UCSD-AML1 (cell line): ENCODE measurements around the gene PTPRG.

Experiments
- DNase-seq: peaks from one replicate; lab custom pipeline; 2025; ENCODE audit not compliant: unreplicated experiment; lab: John Stamatoyannopoulos, UW

The PTPRG gene

DNA sequence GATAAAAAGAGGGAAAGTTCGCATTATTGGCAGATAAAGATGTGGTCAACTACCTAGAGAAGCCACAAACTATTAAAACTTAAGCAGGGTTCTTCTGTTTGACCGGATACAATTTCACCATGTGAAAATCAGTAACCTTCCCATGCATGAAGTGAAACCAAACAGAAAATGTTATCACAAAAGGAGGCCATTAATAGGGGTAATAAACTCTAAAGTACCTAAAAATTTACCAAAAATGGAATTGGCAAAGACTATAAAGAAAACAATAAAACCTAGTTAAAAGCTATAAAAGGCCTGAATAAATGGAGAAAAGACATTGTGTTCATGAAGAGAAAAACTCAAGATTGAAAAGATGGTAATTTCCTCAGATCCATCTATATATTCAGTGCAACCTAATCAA lies 728.6 kb downstream of the PTPRG start:
- no peak for DNase-seq

DNA sequence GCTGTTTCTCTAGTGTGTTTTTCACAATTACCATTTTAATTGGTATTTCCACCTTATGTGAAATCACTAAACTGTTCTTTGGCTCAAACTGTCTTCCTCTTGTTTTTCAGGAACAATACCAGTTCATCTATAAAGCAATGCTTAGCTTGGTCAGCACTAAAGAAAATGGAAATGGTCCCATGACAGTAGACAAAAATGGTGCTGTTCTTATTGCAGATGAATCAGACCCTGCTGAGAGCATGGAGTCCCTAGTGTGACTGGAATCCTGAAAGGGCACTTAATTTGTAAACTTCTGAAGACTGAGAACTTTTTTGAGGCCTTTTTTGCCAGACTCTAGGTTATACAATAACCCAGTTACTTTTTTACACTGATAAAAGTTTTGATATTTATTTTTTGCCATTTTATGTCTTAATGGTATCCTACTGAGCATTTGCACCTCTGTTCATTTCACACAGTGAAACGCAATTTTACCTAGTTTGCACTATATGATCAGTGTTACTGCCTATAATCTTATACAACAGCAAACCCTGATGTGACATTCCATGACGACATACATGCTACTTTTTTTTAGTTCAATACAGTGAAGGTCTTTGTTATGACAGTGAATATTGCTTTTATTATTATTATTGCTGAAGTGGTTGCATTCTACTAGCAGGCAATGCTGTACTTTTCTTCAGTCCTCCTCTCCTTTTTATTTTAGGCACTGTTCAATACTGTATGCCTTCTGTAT lies 731.8 kb downstream of the PTPRG start:
- no peak for DNase-seq

DNA sequence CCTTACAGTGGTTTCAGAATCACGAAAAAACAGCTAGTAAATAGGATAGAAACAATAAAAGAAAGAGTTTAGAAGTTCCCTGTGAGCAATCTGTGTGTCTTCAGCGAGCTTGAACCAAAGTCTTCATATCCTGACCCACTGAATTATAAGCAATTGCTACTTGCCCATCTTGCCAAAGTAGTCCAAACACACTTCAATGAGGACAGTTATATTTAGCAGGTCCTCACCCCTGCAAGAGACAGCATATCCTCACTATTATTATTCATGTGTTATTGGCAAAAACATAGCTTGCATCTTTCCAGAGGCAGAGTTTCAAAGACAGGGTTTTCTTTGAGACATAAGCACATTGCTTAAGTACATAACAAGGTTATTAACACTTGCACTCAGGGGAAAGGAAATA lies 734.2 kb downstream of the PTPRG start:
- no peak for DNase-seq

DNA sequence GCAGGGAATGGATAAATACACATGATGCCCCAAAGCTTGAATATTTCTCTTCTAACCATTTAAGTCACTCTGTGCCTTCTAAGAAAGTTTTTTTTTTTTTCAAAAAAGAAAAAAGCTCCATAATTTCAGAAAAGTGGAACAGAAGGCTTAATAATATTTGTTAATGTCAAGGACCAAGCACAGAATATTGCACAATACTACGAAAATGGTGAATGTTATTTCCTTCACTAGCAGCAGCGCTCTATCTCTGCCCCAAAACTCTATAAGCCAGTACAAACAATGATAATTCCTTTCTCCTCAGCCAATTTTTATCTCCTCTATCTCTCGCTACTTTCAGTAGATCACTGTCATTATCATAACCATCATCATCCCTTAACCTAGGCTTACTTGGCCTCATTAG lies 739.2 kb downstream of the PTPRG start:
- no peak for DNase-seq

DNA sequence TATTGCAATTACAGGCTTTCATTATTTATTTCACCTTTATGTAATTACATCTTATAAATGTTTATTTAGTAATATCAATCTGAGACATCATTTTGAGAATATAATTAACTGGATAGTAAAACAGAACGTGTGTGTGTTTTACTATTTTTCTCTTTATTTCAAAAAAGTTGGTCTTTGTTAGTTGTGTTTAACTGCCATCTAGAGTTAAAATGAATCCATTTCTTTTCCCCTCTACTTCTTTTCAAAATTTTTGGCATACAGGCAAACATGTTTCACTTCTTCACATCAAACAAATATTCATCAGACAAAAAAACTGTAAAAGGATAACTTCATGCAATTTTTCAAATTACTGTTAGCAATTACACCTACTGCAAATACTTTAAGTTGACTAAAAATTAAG lies 750.8 kb downstream of the PTPRG start:
- no peak for DNase-seq

DNA sequence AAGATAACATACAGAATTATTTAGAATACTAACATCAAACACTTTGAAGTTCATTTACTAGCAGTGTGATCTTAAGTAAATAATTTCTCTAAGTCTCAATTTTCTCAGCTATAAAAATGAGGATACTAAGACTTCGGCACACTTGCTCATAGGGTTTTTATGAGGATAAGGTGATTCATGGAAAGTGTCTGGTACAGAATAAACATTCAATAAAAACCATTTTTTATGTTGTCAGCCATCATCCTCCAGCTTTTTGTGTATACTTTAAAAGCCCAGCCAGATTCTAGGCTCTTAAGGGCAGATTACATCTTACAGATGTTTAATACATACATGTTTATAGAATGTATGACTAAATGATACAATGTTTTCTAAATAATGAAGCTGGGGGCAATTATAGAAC lies 755.2 kb downstream of the PTPRG start:
- DNase-seq = no peak

DNA sequence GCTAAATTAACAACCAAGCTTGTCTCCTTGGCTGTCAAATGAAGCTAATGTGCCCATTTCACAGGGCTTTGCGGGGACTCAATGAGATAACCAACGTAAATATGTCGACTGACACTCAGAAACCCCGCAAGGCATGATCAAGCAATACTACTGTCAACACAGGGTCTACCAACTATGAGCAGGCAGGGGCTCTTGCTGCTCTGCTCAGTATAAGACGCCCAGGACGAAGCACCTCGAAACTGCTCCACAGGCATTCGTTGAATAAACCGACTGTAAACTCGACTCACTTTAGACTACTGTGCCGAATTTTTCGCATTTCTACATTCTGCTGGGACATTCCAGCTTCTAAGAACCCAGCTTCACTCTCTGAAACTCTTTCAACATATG lies 757.0 kb downstream of the PTPRG start:
- no peak for DNase-seq

DNA sequence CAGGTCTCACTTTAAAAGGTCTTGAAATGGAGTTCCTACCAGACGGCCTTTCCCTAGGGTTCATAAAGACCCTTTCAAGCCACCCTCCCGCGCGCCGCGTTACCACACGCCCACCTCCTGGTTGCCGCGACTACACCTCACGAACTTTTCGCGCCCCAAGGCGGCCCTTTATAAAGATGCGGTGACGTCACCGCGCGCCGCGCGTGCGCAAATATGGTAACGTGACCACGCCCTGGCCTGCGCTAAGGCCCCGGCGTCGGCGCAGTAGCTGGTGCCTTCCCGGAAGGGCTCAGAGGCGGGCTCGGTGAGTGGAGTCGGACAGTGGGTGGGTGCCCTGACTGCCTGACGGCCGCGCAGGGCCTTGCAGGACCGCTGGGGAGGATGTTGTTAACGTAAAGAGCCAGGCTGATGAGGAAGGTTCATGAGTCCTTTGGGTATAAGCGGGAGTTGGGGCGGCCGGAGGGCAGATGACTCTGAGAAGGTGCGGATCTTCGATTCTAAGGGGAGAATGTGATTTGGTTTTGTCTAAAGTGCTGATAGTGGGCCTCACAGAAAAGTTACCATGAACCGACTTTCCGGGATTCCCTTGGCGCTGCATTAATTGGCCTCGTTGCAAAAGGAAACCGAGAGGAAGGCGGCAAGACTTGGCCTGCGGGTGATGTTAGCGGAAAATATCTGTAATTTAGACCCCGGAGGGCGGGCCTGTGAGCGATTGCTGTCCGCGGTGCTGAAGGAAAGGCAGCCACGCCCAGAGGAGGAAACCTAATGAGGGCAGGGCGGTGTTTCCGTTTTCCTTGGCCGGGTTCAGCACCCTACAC lies 757.6 kb downstream of the PTPRG start:
- no peak for DNase-seq

DNA sequence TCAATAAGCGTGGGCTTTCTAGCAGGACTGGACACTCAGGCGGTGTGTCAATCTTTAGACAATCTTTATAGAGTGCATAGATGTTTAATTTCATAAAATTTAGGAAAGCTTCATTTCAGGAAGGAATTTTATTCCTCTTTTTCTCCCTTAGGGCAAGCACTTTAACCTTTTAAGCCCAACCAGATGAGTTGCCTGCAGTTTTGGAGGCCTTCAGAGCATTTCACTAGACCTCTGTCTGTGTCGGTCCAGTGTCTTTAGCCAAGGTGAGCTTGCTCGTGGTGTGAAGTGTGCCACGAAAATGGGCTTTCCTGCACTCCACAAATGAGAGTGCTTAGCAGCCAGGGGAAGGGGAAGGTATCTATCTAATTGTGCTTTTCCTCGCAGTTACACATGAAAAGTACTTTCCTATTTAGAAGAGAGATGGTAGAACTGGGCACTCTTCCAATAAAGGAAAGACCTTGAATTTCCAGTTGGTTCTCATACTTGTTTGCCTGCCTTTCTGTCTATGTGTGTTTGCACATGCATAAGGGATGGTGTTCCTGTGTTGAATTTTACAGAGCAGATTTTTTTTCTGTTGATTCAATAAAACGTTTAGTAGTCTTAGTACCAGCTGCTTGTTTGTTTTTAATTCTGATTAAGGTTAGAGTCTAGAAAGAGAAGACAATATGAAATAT lies 758.3 kb downstream of the PTPRG start:
- DNase-seq = no peak

DNA sequence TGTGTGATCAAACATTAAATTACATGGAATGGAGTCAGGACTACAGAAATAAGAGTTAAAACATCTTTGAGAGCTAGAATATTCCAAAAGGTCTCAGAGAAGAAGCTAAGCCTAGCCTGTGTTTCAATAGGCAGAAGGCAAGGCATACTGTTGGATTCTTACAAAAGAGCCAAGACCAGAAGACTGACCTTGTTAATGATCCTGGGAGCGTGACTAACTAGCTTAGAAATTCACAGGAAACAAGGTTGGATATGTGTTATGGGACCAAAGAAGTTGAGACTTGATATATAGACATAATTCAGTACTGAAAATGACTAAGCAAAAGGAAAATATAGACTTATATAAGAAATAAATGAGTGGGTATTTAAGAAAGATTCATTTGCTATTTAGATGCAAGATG lies 761.9 kb downstream of the PTPRG start:
- DNase-seq = no peak

DNA sequence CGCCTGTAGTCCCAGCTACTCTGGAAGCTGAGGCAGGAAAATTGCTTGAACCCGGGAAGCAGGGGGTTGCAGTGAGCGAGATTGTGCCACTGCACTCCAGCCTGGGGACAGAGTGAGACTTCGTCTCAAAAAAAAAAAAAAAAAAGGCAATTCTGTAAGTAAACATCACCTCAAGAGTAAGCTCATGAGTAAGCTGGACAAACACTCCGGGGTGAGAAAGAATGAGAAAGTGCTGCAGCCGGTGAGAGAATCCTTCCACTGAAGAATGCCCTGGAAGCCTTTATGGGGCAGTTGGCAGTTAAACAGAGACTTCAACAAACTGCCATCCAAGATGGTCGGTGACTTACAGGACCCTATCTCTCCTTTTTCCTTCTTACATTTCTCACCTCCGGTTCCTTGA lies 764.5 kb downstream of the PTPRG start:
- no peak for DNase-seq

DNA sequence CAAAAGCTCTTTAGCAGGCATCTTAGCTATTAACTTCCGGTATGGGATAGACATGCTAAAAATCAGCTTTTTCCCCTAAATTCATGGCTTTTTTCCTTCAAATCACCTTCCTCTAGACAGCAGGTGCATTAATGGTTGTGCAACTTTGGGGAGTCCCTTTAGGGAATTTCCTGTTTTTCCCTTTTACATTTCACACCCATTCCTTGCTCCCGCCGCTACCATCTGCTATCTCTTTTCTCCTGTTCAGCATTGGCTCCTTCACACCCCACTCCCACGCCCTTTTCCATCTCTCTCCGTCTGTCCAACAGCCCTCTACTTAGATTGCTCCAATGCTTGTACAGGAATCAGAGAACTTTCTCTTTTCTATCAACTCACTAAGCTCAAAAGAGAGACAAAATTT lies 768.6 kb downstream of the PTPRG start:
- DNase-seq = no peak

DNA sequence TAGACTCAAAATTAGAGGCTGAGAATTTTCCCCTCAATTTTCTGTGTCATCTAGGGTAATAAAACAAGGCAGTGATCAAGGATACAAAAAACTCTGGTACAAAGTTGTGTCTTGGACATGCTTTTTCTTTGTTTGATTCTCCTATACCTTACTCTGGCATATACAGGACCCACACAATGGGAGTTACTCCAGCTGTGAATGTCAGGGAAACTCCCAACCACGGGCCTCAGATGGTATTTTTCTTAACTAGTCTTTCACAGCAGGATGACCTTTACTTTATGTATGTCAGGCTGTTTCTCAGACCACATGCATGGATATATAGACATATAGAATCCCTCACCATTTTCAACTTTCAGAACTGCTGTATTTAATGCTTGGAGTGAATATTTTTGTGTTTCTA lies 770.6 kb downstream of the PTPRG start:
- no peak for DNase-seq

DNA sequence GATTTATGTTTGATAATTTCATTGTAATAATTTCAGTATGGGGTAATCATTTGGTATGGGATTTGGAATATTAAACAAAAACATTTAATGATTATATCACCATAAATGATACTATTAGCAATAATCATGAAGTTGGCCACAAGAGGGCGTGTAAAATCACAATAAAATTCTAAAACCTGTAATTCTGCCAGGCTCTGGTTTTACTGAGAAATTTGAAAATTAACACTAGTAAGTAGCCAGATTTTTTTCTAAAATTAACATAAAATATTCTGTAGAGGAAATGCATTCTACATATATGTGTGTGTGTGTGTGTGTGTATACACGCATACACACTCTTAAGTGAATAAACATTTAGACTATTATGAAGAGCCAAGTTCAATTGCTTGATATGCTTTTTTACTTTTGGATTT lies 771.5 kb downstream of the PTPRG start:
- DNase-seq = no peak

DNA sequence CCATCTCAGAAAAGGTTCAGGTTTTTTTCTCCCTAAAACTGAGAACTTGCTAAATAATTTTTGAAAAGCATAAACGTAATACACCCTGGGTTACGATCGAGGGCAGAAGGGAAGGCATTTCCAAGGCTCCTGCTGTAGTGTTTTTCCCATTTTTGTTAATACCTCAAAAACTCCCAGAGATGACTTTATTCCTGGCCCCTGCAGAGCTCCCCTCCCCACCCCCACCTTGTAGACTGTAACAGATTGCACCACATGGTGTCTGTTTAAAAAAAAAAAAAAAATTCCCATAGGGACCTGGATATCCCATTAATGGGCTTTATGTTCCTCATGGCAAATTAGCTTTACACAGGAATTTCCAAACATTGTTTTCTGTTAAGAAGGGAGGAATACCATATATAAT lies 773.8 kb downstream of the PTPRG start:
- no peak for DNase-seq

DNA sequence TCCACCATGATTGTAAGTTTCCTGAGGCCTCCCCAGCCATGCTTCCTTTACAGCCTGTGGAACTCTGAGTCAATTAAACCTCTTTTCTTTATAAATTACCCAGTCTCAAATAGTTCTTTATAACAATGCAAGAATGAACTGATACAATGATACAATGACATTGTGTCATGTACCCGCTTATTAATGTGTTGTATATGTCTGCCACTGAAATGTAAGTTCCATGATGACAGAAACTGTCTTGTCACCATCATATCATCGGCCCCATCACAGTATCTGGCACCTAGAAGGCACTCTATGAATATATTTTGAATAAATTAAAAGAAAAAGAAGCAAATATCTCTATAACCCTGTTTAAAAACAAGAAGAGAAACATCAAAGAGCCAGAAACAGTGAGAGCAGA lies 782.4 kb downstream of the PTPRG start:
- DNase-seq = no peak
